Esophagus squamous epithelium (tissue), 5 donors: ENCODE measurements around the gene PCDHGA7. TPM values are rescaled to one million over a fixed set of nuclear protein-coding genes. Genes with fewer than 3 reads are reported as not detected.
A peak's percentile ranks its signal among the peaks of the same experiment; 100 is the strongest.
"Not testable (repeated sequence)": the region's sequence is repeated elsewhere in the genome, so short reads cannot be mapped to it uniquely, and the experiment has no call there.

Experiments used
- DNase-seq: peaks from one replicate; lab custom pipeline; 2025; lab: John Stamatoyannopoulos, UW
- H3K27ac ChIP-seq, 4 donors: fragments of 200-600 bp; sonication (generic); one replicate each; pipeline ENCODE4 v1.5.1; 2016 to 2019; ENCODE audit warnings: mild to moderate bottlenecking in 1 of 4
- H3K27me3 ChIP-seq, 4 donors: fragments of 200-600 bp; sonication (generic); 1 replicate in 3 of 4; 2 replicates in 1 of 4; pipeline versions ENCODE4 v1.5.1 to v1.6.0; 2017 to 2021; ENCODE audit warnings: antibody characterized with exemption in 1 of 4
- H3K36me3 ChIP-seq, 3 donors: fragments of 200-600 bp; sonication (generic); one replicate each; pipeline ENCODE4 v1.5.1; 2016 to 2019
- H3K4me1 ChIP-seq, 3 donors: fragments of 200-600 bp; sonication (generic); one replicate each; pipeline ENCODE4 v1.5.1; 2017 to 2019
- H3K4me3 ChIP-seq, 4 donors: fragments of 200-600 bp; sonication (generic); 1 replicate in 3 of 4; 2 replicates in 1 of 4; pipeline ENCODE4 v1.5.1; 2016 to 2019; ENCODE audit warnings: mild to moderate bottlenecking in 2 of 4, moderate library complexity in 1 of 4
- H3K9me3 ChIP-seq, 3 donors: fragments of 200-600 bp; sonication (generic); one replicate each; pipeline ENCODE4 v1.5.1; 2016 to 2019
- POLR2A ChIP-seq, 4 donors: fragments of 450-650 bp; IDR thresholded peaks; one replicate each; pipeline ENCODE4 v1.6.1; 2017; ENCODE audit warnings: antibody characterized with exemption in 4 of 4, mild to moderate bottlenecking in 4 of 4, moderate library complexity in 3 of 4
- WGBS, 2 donors: methylation state at CpG; one replicate each; pipeline ENCODE4 v1.1.5; 2018; 5-methylcytosine and 5-hydroxymethylcytosine counted together
- intact Hi-C: fragments of 100-400 bp; cut with DNase I; formaldehyde crosslinking; loops from one replicate; pipeline ENCODE4 v1.15.0; 2022
- total RNA-seq, 4 donors: library from RNA; depleted of rRNA; stranded (reverse); fragments of >200 nt; gene quantifications; one replicate each; pipeline ENCODE4 v1.1.0, GENCODE V29; 2016
- TF ChIP-seq, protein P1 (sequence below), 6 experiments: fragments of 450-650 bp in 4 of 6; fragments of 200-600 bp in 2 of 6; sonication (generic) in 2 of 6; IDR thresholded peaks; one replicate each; pipeline ENCODE4 v1.5.1; 2016 to 2019; ENCODE audit warnings: antibody characterized with exemption in 6 of 6, mild to moderate bottlenecking in 4 of 6, moderate library complexity in 4 of 6
- donor health status: DM: yes; HTN: yes; CAD: no.

PCDHGA7 gene
- total RNA-seq, 4 donors from 2014 or later, result 0.32 to 3.2 (median 2.5) TPM

DNA sequence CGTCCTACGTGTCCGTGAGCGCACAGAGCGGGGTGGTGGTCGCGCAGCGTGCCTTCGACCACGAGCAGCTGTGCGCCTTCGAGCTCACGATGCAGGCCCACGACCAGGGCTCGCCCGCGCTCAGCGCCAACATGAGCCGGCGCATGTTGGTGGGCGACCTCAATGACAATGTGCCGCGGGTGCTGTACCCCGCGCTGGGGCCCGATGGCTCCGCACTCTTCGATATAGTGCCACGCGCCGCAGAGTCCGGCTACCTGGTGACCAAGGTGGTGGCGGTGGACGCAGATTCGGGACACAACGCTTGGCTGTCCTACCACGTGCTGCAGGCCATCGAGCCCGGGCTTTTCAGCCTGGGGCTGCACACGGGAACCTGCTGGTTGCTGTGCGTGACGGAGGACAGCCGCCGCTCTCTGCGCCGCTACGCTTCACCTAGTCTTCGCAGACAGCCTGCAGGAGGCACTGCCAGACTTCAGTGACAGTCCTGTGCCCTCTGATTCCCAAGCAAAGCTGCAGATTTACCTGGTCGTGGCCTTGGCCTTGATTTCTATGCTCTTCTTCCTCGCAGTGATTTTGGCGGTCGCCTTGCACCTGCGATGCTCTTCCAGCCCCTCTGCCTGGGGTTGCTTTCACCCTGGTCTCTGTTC is 45.4 kb downstream of the PCDHGA7 start:
- H3K27me3 ChIP-seq, result peaks cover 0 to 12% (median 0%) of the 10 kb centered on the region in 4 donors
- WGBS, 2 donors, result 53 to 57% methylated on average over 18 to 28 of the region's 53 CpGs
- no peak overlapping the region for H3K27ac ChIP-seq
- no peak for DNase-seq
- no peaks in the 10 kb centered on the region for H3K36me3 ChIP-seq
- H3K4me1 ChIP-seq, result peaks cover 0 to 12% (median 0%) of the 10 kb centered on the region in 3 donors
- H3K4me3 ChIP-seq, result peak overlapping the region in 1 of 4 donors; percentile 8
- H3K9me3 ChIP-seq, result peaks cover 15 to 100% (median 90%) of the 10 kb centered on the region in 3 donors
- TF ChIP-seq, protein P1, sequence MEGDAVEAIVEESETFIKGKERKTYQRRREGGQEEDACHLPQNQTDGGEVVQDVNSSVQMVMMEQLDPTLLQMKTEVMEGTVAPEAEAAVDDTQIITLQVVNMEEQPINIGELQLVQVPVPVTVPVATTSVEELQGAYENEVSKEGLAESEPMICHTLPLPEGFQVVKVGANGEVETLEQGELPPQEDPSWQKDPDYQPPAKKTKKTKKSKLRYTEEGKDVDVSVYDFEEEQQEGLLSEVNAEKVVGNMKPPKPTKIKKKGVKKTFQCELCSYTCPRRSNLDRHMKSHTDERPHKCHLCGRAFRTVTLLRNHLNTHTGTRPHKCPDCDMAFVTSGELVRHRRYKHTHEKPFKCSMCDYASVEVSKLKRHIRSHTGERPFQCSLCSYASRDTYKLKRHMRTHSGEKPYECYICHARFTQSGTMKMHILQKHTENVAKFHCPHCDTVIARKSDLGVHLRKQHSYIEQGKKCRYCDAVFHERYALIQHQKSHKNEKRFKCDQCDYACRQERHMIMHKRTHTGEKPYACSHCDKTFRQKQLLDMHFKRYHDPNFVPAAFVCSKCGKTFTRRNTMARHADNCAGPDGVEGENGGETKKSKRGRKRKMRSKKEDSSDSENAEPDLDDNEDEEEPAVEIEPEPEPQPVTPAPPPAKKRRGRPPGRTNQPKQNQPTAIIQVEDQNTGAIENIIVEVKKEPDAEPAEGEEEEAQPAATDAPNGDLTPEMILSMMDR (IDR thresholded peaks at IDR 0.05), result no peak
- no peak for TF ChIP-seq POLR2A (IDR thresholded peaks at IDR 0.05)
- intact Hi-C loops, result no loop called here

DNA sequence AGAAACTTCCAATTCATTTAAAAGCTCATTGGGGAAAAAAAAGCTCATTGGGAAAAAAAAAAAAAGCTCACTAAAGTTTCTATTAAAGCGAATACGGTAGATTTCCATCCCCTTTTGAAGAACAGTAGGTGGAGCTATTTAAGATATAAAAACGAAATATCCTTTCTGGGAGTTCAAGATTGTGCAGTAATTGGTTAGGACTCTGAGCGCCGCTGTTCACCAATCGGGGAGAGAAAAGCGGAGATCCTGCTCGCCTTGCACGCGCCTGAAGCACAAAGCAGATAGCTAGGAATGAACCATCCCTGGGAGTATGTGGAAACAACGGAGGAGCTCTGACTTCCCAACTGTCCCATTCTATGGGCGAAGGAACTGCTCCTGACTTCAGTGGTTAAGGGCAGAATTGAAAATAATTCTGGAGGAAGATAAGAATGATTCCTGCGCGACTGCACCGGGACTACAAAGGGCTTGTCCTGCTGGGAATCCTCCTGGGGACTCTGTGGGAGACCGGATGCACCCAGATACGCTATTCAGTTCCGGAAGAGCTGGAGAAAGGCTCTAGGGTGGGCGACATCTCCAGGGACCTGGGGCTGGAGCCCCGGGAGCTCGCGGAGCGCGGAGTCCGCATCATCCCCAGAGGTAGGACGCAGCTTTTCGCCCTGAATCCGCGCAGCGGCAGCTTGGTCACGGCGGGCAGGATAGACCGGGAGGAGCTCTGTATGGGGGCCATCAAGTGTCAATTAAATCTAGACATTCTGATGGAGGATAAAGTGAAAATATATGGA is 48.0 kb downstream of the PCDHGA7 start, which contains the start of gene PCDHGA12:
PCDHGA12 (plus strand) TSS at position 176 of the 782 bp plus-strand sequence; CDS start at position 429, 253 bp downstream.
- intact Hi-C loops, result no loop called here
- Histone ChIP-seq H3K36me3 (no peaks in the 10 kb centered on the region), H3K9me3 (peaks cover 16 to 100% (median 86%) of the 10 kb centered on the region in 3 donors), H3K4me1 (peaks cover 0 to 12% (median 0%) of the 10 kb centered on the region in 3 donors), H3K27ac (no peak within 1 kb of the TSS), H3K4me3 (peak within 1 kb of the TSS; percentile 2 to 49 (median 24)), H3K27me3 (peaks cover 0 to 7% (median 0%) of the 10 kb centered on the region in 4 donors)
- no peak for TF ChIP-seq POLR2A (IDR thresholded peaks at IDR 0.05)
- TF ChIP-seq, protein P1 (IDR thresholded peaks at IDR 0.05), result peak in 2 of 6 experiments; percentile 29 to 45
- DNase-seq, result no peak
- 22 to 39% methylated on average over 32 of the region's 33 CpGs for WGBS, 2 donors

DNA sequence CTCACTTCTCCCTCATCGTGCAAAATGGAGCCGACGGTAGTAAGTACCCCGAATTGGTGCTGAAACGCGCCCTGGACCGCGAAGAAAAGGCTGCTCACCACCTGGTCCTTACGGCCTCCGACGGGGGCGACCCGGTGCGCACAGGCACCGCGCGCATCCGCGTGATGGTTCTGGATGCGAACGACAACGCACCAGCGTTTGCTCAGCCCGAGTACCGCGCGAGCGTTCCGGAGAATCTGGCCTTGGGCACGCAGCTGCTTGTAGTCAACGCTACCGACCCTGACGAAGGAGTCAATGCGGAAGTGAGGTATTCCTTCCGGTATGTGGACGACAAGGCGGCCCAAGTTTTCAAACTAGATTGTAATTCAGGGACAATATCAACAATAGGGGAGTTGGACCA is 48.7 kb downstream of the PCDHGA7 start:
- Histone ChIP-seq H3K27me3 (peaks cover 0 to 7% (median 0%) of the 10 kb centered on the region in 4 donors), H3K36me3 (no peaks in the 10 kb centered on the region), H3K9me3 (peaks cover 16 to 100% (median 82%) of the 10 kb centered on the region in 3 donors), H3K27ac (no peak overlapping the region), H3K4me3 (peak overlapping the region in 2 of 4 donors; percentile 34 to 49), H3K4me1 (peaks cover 0 to 12% (median 0%) of the 10 kb centered on the region in 3 donors)
- intact Hi-C loops, result no loop called here
- no peak for TF ChIP-seq POLR2A (IDR thresholded peaks at IDR 0.05)
- TF ChIP-seq, protein P1 (IDR thresholded peaks at IDR 0.05), result no peak
- no peak for DNase-seq
- 21 to 22% methylated on average over 4 to 10 of the region's 37 CpGs for WGBS, 2 donors

DNA sequence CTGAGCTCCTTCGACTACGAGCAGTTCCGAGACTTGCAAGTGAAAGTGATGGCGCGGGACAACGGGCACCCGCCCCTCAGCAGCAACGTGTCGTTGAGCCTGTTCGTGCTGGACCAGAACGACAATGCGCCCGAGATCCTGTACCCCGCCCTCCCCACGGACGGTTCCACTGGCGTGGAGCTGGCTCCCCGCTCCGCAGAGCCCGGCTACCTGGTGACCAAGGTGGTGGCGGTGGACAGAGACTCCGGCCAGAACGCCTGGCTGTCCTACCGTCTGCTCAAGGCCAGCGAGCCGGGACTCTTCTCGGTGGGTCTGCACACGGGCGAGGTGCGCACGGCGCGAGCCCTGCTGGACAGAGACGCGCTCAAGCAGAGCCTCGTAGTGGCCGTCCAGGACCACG is 49.8 kb downstream of the PCDHGA7 start:
- not testable (repeated sequence) for DNase-seq, H3K27ac ChIP-seq
- H3K4me3 ChIP-seq, result peak overlapping the region in 1 of 4 donors; percentile 49

DNA sequence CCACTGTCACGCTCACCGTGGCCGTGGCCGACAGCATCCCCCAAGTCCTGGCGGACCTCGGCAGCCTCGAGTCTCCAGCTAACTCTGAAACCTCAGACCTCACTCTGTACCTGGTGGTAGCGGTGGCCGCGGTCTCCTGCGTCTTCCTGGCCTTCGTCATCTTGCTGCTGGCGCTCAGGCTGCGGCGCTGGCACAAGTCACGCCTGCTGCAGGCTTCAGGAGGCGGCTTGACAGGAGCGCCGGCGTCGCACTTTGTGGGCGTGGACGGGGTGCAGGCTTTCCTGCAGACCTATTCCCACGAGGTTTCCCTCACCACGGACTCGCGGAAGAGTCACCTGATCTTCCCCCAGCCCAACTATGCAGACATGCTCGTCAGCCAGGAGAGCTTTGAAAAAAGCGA is 50.2 kb downstream of the PCDHGA7 start:
- WGBS, 2 donors, result 27 to 39% methylated on average over 9 to 20 of the region's 29 CpGs
- DNase-seq, H3K27ac ChIP-seq, intact Hi-C loops, H3K27me3 ChIP-seq, H3K36me3 ChIP-seq: not testable (repeated sequence)
- peak overlapping the region in 1 of 4 donors; percentile 49 for H3K4me3 ChIP-seq
- H3K4me1 ChIP-seq, result peaks cover 0 to 12% (median 0%) of the 10 kb centered on the region in 3 donors
- H3K9me3 ChIP-seq, result peaks cover 12 to 100% (median 78%) of the 10 kb centered on the region in 3 donors

More for the DNA sequence above, 49.8 kb downstream of the PCDHGA7 start:
- H3K27me3 ChIP-seq, H3K36me3 ChIP-seq, intact Hi-C loops: not testable (repeated sequence)
- Histone ChIP-seq H3K4me1 (peaks cover 0 to 12% (median 0%) of the 10 kb centered on the region in 3 donors), H3K9me3 (peaks cover 16 to 100% (median 79%) of the 10 kb centered on the region in 3 donors)
- 50% methylated on average over 8 of the region's 38 CpGs; no CpG with 5 or more reads in 1 of the 2 donors for WGBS, 2 donors
